ENCODE results near the gene PLEKHA4.
"Not testable (repeated sequence)": the region's sequence is repeated elsewhere in the genome, so short reads cannot be mapped to it uniquely, and the experiment has no call there.

Gene PLEKHA4

GRCh38 chr19:48883726-48884125 is 15.3 kb upstream of the PLEKHA4 start:
- no peak for DNase-seq

DNA sequence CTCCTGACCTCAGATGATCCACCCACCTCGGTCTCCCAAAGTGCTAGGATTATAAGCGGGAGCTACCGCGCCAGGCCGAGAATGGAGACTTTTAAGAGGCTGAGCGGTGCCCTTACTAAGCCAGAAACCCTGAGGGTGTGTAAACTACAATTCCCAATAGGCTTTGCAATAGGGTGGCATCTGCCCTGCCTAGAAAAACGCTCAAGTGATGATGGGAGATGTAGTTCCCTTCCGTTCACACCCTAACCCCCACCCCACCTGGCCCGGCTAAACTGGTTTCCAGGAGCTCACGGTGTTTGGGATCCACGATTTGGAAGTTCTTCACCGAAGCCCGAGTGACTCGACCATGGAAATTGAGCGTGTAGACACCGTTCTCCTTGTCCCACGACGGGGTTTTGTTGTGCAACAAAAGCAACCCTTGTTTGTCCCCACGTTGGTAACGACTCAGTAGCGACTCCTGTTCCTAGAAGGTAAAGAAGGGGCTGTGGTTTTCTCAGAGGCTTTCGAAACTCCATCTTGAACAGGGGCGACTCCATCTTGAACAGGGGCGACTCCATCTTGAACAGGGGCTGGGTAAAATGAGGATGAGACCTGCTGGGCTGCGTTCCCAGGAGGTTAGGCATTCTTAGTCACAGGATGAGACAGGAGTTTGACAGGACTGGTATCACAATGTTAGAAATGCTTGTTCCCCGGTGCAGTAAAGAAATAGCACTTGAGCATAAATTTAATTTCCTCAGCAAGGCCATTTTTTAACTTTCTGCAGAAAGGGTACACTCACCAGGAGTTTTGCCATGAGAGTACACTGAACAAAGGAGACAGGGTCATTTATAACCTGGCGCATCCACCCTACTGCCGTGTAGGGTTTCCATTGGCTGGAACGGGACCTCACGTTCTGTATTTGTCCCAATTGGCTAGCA is 13.6 kb upstream of the PLEKHA4 start:
- no peak for DNase-seq

DNA sequence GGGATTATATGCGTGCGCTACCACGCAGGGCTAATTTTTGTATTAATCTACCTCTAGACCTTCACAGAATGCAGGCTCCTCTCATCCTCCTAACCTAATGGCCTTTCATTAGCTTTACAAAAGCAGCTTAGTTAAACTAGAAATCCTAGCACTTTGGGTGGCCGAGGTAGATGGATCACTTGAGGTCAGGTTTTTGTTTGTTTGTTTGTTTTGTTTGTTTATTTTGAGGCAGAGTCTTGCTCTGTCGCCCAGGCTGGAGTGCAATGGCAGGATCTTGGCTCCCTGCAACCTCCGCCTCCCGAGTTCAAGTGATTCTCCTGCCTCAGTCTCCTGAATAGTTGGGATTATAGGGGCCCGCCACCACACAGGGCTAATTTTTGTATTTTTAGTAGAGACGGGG is 11.3 kb upstream of the PLEKHA4 start:
- not testable (repeated sequence) for DNase-seq

GRCh38 chr19:48879025-48879637 is 10.7 kb upstream of the PLEKHA4 start:
- no peak for DNase-seq

DNA sequence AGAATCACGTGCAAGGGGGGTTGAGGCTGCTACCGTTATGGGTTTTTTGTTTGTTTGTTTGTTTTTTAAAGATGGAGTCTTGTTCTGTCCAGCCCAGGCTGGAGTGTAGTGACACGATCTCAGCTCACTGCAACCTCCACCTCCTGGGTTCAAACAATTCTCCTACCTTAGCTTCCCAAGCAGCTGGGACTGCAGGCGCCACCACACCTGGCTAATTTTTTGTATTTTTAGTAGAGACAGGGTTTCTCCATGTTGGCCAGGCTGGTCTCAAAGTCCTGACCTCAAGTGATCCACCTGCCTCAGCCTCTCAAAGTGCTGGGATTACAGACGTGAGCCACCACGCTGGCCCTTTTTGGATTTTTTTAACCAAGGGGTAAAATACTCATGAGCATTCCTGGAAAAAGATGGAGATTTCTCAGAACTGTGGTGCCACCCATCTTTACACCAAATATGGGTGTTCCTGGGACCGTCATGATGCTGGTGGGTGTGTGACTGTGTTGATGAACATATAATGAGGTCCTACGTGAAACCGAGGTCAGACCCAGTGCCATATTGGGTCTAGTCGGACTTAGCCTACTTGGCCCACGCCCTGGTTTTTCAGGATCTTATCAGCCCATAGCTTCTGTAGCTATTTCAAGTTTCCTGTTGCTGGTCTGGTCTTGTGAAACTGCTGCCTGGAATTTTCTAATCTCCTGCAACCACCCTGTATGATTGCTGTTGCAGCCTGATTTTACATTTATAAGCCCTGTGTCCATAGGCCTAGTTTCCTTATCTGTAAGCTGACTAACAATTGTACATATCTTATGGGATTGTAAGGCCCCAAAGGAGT is 10.0 kb upstream of the PLEKHA4 start:
- no peak for DNase-seq

DNA sequence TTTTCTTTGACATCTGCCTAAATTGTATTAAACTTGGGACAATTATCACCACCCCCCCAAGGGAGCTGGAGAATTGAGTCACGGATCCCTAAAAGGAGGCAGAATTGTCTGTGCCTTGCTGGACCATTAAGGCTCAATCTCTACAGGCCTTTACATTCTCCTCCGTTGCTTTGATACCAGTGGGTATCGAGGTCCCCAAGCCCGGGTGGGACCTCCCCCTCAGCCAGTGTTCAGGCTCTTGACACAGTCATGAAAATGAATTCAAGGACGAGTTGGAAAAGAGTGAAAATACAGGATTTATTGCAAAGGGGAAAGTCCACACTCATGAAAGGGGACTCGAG is 9.4 kb upstream of the PLEKHA4 start:
- DNase-seq, result no peak

- DNase-seq, result peak; percentile 39
These were observed 7.9 kb upstream of the PLEKHA4 start for GRCh38 chr19:48876043-48876981.

DNA sequence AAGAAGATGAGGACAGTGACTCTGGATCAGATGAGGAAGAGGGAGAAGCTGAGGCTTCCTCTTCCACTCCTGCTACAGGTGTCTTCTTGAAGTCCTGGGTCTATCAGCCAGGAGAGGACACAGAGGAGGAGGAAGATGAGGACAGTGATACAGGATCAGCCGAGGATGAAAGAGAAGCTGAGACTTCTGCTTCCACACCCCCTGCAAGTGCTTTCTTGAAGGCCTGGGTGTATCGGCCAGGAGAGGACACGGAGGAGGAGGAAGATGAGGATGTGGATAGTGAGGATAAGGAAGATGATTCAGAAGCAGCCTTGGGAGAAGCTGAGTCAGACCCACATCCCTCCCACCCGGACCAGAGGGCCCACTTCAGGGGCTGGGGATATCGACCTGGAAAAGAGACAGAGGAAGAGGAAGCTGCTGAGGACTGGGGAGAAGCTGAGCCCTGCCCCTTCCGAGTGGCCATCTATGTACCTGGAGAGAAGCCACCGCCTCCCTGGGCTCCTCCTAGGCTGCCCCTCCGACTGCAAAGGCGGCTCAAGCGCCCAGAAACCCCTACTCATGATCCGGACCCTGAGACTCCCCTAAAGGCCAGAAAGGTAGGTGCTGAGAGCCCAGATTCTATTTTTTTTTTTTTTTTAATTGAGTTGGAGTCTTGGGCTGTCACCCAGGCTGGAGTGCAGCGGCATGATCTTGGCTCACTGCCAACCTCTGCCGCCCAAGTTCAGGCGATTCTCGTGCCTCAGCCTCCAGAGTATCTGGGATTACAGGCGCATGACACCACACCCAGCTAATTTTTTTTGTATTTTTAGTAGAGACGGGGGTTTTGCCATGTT is 6.1 kb upstream of the PLEKHA4 start:
- no peak for DNase-seq

- DNase-seq, result no peak
These were observed 5.3 kb upstream of the PLEKHA4 start for GRCh38 chr19:48873476-48874302.

DNA sequence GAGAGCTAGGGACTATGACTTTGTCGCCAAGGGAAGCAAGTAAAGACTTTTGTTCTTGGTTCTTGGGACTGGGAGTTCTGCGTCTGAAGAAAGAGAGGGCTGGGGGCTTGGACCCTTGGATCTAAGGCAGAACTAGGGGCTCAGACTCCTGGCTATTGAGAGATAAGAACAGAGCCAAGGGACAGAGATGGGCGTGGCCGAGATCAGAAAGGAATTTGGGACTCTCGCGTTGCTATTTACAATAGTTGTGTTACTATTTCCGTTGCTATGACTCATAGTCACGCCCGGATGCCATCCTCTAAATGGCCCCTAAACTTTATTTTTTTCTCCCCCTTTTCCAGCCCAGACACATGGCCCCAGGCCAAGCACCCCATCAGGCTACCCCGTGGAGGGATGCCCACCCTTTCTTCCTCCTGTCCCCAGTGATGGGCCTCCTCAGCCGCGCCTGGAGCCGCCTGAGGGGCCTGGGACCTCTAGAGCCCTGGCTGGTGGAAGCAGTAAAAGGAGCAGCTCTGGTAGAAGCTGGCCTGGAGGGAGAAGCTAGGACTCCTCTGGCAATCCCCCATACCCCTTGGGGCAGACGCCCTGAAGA is 4.6 kb upstream of the PLEKHA4 start:
- DNase-seq, result peak; percentile 75

DNA sequence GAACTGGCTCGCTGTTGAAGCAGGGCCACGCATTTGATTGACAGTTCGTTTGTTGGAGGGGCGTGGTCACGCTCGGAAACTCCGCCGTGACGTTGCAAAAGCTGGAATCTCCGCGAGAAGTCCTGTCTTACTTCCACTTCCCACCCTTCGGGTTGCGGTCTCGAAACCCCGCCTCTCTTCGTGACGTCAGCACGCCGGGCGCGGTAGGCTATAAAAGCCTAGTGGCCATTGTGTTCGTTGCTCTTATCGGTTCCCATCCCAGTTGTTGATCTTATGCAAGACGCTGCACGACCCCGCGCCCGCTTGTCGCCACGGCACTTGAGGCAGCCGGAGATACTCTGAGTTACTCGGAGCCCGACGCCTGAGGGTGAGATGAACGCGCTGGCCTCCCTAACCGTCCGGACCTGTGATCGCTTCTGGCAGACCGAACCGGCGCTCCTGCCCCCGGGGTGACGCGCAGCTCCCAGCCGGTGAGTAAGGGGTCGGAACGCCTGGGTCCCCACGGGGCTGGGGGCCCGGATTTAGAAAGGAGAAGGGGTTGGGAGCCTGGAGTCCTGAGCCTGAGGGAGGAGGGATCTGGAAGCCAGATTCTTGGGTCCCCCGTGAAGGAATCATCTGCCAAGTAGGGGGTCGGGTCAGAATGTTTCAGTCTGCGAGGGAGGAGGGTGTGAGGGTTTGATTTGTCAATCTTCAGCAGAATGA is 3.9 kb upstream of the PLEKHA4 start, which contains the start of gene PPP1R15A:
Gene PPP1R15A (plus strand): TSS at position 240 of the 702 bp plus-strand sequence. CDS start 813 bp downstream, outside the sequence.
- peak; percentile 98 for DNase-seq

DNA sequence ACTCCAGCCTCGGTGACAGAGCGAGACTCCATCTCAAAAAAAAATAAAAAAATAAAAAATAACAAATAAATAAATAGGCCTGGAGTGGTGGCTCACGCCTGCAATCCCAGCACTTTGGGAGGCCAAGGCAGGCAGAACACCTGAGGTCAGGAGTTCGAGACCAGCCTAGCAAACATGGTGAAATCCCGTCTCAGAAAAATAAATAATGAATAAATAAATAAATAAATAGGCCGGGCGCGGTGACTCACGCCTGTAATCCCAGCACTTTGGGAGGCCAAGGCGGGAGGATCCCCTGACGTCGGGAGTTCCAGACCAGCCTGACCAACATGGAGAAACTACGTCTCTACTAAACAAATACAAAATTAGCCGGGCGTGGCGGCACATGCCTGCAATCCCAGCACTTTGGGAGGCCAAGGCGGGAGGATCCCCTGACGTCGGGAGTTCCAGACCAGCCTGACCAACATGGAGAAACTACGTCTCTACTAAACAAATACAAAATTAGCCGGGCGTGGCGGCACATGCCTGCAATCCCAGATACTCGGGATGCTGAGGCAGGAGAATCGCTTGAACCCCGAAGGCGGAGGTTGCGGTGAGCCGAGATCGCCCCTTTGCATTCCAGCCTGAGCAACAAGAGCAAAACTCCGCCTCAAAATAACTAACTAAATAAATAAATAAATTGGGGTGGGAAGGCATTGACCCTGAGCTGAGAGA is 3.2 kb upstream of the PLEKHA4 start:
- not testable (repeated sequence) for DNase-seq

DNA sequence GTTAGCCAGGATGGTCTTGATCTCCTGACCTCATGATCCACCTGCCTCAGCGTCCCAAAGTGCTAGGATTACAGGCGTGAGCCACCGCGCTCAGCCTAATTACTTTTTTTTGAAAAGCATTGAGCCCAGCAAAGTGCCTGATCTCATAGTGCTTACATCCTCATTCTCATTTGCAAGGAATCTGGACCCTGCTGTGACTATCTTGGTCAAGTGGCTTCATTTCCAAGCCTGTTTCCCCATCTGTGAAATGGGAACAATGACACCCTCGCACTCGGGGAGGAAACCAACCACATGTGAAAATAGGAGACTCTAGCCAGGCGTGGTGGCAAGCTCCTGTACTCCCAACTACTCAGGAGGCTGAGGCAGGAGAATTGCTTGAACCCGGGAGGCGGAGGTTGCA is 1.6 kb upstream of the PLEKHA4 start:
- no peak for DNase-seq

DNA sequence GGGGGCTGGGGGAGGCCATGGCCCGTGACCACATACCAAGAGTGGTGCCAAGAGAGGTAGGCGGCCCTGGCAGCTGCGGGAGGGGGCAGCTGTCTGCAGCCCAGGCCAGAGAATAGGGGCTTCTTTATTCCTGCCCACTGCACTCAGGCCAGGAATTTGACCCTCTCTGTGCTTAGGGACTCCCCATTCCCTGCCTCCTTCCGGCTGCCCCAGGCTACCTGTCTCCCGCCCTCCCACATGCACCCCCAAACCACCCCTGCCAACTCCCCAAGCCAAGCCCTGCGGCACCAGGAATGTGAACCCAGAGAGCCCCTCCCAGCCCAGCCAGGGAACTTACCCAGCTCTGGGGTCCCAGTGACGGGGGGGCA is 687 bp downstream of the PLEKHA4 start:
- no peak for DNase-seq

DNA sequence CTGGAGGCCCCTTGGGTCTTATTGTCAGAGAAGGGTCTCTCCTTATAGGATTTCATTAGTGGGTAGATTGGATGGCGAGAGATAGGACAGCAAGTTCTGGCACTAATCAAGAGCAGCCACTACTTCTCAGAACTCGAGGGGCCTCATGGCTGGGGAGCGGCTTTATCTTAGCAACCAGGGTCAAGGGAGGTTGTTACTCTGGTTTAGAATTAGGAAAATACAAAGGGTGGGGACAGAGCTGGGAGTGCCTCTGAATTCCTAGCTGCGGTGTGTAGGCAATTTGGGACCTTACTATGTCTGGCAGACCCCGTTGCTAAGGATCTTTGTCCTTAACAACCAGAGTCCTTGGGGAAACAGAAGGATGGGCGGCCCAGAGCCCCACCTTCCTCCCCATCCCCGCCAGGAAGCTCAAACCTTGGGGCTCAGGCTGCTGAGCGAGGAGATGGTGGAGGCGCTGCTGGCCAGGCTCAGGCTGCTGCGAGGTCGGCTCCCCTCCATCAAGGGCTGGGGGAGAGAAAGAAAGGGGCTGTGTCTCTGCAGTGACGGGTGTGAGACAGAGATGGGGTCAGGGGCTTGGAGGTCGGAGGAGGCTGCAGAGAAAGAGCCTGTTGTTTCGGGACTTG is 1.2 kb downstream of the PLEKHA4 start:
- DNase-seq, result no peak

GRCh38 chr19:48866692-48867091 is 1.7 kb downstream of the PLEKHA4 start:
- DNase-seq, result no peak

DNA sequence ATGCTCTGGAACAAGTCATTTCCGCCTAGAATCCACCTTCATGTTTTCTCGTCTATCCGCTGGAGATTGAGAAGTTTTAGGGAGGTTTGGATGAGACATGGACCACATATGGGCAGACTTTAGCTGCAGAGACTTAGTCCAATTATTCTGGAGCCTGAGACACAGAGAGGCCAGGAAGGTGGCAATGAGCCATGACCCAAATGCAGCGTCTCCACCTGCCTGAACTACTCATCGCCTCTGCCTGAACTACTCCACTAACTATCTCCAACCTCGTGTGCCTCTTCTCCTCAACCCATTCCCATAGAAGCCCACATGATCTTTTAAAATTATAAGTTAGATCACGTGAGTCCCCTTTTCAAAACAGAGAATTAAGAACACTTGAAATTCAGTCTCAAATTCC is 5.6 kb downstream of the PLEKHA4 start:
- DNase-seq, result no peak

GRCh38 chr19:48861313-48861712 is 7.1 kb downstream of the PLEKHA4 start:
- DNase-seq, result no peak

Data from T1000 (cell line).